Measurements from ENCODE around the gene IL1R2.

DNA sequence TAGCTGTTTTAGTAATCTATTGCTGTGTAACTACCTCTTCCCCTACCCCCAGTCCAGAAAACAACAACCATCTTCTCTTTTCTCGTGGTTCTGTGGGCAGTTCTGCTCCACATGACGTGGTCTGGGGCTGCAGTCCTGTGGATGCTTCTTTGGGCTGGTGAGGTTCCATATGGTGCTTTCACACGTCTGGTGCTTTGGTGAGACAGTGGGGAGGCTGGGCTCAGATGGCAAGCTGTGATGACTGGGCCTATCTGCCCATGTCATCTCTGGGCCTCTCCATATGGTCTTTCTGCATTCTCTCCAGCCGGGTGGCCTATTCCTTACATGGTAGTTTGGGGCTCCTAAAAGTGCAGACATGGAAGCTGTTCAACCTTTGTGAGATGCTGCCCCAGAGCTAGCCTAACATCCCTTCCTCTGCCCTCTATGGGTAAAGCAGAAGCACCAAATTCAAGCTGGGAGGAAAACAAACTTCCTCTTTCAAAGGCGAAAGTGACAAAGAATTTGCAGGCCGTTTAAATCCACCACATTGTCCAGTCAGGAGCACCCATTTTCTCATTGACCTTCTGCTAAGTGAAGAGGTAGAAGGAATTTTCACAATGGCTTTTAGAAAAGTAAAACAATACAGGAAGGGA lies 82.5 kb downstream of the IL1R2 start:
- peak; percentile 38; the same call in 1 of the 2 replicates for TF ChIP-seq GATA2 (IDR thresholded peaks at IDR 0.05; ENCODE audit: low read depth, low read length)
- TF ChIP-seq GATA3 (IDR thresholded peaks at IDR 0.05; ENCODE audit: low read depth, low read length), result no peak

Data from SH-SY5Y (cell line).